NCI-H1048 (cell line): ENCODE measurements around the gene KIF3A.
"Not testable (repeated sequence)": the region's sequence is repeated elsewhere in the genome, so short reads cannot be mapped to it uniquely, and the experiment has no call there.

ENCODE experiments used
- DNase-seq: peaks from one replicate; lab custom pipeline; 2025; lab: John Stamatoyannopoulos, UW

The KIF3A gene

DNA sequence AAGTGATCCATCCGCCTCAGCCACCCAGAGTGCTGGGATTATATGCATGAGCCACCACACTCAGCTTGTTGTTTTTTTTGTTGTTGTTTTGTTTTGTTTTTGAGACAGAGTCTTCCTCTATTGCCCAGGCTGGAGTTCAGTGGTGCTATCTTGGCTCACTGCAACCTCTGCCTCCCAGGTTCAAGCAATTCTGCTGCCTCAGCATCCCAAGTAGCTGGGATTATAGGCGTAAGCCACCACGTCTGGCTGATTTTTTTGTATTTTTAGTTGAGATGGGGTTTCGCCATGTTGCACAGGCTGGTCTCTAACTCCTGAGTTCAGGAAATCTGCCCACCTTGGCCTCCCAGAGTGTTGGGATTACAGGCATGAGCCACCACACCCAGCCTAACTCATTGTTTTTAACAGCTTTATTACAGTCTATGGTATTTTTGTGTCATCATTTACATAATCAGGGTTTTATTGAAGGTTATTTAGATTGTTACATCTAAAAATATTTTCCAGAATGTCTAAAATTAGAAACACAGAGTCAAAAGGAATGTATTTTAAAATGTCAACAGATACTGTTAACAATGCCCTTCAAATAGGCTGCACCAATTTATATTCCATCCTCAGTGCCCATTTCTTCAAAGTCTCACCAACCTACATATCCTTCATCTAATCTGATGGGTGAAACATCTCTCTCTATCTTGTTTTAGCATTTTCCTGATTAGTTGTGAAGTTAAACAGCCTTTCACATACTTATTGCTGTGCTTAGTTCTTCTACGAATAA, 18.6 kb downstream of the KIF3A start:
- DNase-seq = no peak

DNA sequence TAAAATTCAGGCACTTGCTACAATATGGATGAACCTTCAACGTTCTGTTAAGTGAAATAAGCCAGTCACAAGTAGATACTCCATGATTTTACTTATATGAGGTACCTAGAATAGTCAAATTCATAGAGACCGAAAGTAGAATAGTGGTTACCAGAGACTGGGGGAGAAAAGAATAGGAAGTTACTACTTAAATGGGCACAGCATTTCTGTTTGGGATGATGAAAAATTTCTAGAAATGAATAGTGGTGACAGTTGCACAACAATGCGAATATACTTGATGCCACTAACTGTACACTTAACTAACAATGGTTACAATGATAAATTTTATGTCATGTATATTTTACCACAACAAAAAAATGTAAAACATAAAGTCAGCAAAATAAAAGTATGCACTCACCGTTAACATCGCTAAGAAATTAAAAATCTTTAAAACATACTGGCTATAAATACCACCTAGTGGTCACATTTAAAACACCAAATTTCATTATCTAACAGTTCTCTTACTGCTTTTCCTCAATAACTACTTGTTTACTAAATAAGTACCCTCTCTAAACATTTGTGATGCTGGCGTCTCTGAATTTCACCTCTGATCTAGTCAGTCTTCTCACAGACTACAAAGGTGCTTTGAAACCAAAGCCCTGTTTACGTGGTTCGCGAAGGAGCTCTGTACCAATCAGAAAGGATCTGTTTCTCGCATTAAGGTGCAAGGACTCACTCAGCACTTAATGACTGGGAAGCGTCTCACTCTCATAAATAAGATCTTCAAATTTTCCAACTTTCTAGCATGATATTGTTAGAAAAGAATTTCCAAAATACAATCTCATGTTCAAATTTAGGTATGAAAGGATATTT, 22.7 kb downstream of the KIF3A start:
- DNase-seq = no peak

DNA sequence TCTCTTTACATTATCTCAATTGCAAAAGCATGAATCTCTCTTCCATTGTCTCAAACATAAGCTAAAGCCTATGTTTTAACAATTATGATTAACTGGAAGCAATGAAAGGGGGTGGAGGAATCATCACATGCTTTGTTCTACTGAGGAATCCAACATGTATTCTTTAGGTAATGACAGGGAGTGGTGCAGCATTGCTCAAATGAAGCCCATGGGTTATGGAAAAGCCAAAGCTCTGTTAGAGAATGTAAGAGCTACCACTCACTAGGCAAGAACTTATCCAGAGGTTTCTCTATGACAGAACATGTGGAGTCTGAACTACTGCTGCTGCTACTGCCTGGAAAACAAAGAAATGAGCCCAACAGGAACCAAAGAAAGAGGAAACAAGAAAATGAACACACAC, 28.7 kb downstream of the KIF3A start:
- DNase-seq = no peak

DNA sequence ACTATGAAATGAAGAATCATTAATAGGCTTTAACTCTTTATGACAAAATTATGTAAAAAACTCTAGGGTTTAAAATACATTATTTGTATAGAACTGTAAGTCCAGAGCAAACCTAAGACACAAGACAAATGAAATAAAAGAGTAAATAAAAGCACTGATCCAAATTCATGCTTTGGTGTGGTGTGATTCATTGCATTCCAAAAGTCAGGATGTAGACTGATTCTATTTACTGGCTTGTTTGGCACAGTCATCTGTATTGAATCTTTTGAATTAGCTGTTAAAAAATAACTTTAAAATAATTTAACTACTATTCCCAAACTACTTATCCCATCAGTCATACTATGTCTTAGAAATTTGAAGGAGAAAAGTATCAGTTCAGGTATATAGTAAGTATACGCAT, 32.5 kb downstream of the KIF3A start:
- no peak for DNase-seq

DNA sequence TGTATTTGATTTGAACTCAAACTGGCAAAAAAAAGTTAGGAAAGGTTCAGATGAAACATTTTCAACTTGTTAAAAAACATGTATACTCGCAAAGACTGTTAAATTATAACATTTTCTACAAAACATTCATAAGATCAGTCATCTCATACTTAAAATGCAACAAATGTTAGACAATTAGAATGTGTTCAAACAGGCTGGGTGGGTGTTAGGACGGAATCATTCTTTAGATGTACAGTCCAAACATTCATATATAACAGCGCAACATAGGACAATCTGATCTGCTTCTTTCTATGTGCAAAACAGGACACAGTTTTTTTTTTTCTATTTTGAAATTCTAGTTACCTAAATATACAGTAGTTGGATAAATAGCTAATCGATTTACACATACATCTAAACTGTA, 41.4 kb downstream of the KIF3A start:
- no peak for DNase-seq

DNA sequence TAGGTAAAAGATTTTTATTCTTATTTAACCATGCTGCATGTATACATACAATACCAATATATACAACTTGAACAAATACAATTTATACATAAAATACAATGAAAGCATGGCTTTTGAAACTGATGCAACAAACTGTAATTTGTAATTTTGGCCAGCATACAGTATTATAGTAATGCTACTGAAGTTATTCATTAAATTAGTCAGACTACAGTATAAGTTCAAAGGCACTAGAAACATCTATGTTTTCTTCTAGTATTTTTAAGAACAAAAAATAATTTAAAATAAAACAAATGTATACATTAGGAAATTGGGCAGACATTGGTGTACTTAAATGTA, 44.7 kb downstream of the KIF3A start:
- DNase-seq = no peak

DNA sequence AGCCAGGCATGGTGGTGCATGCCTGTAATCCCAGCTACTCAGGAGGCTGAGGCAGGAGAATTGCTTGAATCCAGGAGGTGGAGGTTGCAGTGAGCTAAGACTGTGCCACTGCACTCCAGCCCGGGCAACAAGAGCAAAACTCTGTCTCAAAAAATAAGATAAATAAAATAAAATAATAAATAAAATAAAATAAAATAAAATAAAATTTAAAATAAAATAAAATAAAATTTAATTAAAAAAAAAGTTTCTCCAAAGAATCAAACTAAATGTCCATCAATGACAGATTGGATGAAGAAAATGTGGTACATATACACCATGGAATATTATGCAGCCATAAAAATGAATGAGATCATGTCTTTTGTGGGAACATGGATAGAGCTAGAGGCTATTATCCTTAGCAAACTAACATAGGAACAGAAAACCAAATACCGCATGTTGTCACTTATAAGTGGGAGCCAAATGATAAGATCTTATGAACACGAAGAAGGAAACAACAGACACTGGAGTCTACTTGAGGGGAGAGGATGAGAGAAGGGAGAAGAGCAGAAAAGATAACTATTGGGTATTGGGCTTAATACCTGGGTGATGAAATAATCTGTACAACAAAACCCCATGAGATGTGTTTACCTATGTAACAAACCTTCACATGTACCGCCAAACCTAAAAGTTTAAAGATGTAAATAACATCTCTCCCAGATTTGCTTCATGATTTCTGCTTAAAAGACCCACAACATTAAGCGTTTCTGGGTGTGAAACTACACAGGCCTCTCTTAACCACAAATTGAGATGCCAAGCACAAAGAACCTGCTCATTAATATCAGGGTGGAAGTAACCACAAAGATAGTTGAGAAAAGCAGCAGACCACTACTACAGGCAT, 45.4 kb downstream of the KIF3A start:
- not testable (repeated sequence) for DNase-seq

DNA sequence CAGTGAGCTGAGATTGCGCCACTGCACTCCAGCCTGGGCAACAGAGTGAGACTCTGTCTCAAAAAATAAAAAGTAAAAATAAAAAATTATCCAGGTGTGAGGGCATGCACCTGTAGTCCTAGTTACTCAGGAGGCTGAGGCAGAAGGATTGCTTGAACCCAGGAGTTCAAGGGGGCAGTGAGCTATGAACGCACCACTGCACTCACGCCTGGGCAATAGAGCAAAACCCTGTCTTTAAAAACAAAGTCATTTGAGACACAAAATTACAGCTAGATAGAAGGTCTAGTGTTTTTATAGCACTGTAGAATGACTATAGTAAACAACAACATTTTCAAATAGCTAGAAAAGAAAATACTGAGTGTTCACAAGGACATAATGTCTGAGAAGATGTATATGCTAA, 47.2 kb downstream of the KIF3A start:
- no peak for DNase-seq

DNA sequence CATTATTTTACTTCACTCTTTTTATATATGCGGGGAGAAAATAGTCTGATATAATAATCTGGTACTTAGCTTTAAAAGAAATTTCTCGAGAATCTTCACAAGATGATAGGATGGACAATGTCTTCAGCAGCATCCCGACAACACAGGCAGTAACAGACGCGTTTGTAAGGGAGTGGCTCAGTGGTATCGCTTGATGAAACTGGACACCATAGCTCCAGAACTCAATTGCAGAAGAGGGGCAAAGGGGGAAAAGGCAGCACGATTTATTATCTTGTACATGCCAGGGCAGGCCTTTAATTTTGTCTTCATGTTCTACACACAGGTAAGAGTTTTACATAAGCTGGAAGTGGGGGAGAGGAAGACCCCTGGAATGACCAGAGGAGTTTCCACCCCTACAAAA, 47.8 kb downstream of the KIF3A start:
- DNase-seq = no peak

DNA sequence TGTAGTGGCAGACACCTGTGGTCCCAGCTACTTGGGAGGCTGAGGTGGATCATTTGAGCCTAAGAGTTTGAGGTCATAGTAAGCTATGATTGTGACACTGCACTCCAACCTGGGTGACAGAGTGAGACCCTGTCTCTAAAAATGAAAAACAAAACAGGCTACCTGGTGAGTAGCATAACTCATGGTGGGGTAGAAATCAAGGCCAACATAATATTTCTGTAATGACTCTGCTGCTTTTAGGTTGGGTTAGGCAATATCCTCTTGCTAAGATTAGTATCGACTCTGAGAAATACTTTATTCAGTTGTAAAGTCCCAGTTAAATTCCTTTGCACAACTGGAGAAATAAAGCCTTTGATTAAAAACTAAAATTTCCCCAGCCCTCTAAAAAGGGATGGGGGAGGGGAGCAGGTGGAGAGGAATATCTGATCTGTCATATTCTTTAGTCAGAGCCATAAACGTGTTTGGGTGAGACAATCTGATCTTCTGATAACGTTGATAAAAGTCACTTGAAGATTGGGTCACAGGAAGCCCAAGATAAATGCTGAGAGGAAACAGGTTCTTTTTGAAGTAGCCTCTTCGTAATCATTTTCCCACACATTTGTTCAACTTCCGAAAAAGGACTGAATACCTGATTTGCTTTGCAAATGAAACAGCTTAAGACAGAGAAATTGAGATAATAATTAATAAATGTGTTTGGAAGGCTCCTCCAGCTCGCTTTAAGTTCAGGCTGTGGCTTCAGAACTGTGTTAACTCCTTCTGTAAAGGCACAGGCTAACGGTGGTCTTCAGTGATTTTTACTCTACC, 48.6 kb downstream of the KIF3A start:
- DNase-seq = no peak

DNA sequence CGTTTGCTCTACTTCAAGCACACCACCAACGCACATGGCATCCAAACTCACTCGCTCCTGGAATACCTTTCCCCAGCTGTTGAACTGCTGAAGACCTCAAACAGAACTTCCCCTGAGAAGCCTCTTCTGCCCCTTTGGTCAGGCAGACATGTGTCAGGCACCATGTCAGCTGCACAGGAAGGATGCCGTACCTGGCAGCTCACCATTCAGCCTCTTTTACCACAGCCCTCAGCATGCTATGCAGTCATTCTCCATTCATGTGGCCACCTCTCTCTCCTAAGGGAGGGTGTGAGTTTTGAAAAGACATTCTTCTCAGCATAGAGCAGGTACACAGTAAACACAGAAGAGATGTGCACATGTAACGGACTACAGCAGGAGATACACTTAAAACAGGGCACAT, 49.4 kb downstream of the KIF3A start:
- DNase-seq = no peak

DNA sequence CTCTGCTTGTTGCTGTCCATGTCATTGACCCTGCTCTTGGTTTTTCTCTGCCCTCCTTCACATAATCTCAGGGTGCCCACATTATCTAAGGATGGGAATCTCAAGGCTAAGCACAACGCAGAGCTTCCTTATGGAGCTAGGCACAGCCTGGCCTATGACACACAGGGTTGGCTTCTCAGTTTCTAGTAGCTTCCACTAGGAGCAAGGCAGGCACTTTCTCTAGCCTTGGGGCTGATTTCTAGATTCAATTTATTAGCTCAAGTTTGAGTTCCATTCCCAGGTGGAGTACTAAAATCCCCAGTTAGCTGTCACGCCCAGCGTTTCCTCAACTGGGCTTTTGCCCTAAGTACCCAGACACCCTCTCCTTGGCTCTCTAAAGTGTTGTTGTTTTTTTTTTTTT, 51.2 kb downstream of the KIF3A start:
- DNase-seq = no peak

DNA sequence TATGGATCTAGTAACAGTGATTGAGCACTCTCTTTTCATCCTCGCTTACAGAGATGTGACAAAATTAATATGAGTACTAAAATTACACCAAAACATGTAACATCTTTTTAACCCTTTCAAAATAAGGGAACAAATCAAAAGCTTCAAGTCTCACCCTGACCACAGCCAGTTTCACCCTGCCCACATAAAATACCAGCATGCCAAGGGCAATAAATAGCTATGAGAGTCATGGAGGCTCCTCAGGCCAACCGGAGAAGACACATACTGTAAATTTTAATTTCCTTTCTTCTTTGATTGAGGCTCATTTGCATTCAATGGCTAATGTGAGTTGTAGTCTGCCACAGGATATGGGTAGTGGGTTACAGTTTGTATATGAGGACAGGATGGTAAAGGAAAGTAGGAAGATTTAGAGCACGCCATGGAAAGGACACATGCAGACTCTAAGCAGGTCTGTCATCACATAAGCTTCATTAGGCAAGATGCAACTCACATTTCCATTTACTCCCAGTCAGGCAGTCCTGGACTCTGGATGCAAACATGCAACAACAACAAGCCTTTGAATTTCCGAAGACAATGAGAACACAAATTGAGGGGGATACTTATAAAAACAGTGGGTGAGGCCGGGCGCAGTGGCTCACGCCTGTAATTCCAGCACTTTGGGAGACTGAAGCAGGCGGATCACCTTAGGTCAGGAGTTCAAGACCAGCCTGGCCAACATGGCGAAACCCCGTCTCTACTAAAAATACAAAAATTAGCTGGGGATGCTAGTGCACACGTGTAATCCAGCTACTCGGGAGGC, 52.2 kb downstream of the KIF3A start:
- no peak for DNase-seq

DNA sequence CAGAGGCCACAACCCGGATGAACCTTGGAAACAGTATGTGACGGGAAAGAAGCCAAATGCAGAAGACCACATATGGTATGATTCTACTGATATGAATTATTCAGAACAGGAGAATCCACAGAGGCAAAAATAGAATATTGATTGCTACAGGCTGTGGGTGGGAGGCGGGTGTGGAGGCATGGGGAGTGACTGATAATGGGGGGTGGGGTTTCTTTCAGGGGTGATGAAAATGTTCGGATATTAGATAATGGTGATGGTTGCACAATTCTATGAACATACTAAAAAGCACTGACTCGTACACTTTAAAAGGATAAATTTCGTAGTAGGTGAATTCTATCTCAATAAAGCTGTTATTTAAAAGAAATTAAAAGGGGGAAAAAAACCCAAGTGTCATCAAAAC, 52.9 kb downstream of the KIF3A start:
- DNase-seq = no peak

DNA sequence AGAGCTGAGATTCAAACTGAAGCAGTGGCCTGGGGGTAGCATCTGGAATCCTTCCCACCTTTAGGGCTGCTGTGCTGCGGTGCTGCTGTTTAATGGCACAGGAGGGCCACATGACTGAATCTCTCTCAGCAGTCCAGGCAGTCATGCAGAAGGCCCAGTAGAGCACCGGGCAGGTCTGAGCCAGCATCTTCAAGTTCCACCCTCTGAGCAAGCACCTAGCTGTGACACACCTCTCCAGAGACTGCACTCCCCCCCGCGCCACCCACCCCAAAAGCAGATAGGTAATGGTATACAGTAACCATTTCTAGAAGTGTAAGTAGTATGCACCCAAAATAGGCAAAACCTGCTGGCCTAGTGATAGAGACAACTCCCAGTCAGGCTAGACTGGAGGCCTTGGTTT, 55.4 kb downstream of the KIF3A start:
- DNase-seq = no peak

DNA sequence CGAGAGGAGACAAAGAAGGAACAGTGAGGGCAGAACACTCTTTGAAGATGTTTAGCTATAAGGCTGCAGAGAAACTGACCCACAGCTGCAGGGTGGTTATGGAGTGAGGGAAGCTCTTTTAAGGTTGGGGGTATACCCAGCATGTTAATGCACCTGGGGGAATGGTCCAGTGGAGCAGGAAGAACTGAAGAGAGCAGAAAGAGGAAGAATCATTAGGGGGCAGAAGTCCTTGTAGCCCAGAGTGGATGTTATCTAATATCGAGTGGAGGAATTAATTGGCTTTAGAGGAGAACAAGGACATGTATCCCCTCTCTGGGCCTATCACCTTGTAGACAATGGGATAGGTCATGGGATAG, 55.9 kb downstream of the KIF3A start:
- DNase-seq = no peak

DNA sequence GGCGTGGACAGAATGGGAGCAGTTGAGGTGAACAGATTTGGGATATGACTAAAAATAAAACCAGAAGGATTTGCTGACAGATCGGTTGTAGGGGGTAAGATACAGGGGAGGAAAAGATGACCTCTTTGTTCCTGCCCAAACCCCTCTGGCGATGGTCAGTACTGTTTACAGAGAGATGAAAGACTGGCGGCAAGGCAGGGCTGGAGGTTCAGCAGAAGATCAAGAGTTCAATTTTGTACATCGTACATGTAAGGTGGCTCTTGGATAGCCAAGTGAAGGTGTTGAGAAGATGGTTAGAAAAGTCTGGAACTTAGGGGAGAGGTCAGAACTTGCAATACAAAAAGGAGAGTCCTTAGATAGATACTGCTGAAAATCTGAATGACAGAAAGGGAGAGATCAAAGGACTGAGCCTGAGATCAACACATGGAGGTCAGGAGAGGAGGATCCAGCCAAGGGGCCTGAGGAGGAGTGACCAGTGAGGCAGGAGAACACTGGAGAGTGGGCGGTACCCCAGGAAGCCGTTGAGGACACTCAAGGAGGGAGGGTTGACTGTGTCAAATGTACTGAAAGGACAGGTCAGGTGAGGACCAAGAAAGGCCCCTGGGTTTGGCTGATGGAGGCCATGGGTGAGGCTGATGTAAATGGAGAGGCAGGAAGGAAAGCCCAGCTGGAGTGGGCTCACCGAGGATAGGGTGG, 56.4 kb downstream of the KIF3A start:
- DNase-seq = no peak

DNA sequence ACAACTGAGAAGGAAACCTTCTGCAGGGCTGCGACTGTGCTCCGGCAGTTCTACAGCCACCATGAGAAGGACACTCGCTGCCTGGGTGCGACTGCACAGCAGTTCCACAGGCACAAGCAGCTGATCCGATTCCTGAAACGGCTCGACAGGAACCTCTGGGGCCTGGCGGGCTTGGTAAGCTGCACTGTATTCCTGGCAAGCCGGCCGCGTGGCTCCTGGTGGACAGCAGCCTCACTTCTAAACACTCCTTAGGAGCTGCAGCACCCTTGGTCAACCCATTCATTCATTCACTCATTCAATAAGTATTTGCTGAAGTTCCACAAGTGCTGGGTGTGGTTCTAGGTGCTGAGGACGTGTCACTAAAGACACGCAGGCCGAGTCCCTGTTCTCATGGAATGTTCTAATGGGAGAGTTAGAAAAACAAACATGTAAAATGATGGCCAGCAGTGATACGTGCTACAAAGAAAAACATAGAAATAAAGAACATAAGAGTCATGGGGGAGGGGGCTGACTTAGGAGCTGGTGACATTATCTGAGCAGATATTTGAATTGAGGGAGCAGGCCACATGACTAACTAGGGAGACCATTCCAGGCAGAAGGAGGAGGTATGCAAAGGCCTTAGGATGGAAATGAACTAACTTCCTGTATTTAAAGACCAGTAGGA, 57.5 kb downstream of the KIF3A start:
- no peak for DNase-seq

DNA sequence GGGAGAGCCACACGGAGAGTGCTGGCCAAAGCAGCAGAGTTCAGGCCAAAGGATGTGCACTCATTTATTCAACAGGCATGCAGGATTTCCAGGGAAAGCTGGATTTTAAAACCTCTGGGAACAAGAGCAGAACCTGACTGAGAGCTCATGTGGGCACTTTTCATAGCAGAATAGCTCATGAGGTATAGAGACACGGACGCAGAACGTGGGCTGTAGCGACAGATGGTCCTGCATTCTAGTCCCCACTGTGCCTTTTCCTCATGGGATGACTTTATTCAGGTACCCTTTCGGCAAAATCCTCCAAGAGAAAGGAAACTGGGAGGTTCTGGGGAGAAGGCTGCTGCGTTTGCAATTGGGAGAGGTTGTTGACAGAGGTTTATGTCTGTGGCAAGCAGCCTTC, 58.2 kb downstream of the KIF3A start:
- DNase-seq = no peak

DNA sequence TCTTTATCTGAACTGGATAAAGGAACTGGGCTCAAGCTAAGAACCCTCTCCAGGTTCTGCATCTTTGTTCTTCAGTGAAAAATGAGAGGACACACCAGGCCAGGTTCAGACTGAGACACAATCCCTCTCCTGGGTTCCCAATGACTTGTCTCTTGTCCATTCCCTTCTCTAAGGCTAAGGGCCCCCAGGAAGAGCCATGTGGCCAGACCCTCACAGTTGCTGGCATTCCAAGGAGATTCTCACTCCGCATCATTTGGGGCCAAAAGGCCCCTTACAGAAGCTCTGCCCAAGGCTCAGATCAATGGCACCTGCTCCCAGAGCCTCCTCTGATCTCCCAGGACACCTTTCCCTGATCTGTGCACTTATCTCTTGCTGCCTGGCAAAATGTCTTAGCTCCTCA, 58.6 kb downstream of the KIF3A start:
- no peak for DNase-seq
